Endometrium (tissue), 2 donors: ENCODE results near the gene PDK1.
"Not testable (repeated sequence)": the region's sequence is repeated elsewhere in the genome, so short reads cannot be mapped to it uniquely, and the experiment has no call there.

Experiments
- FAIRE-seq: peaks from 2 replicates; lab custom pipeline; 2012; peaks lifted over from hg19 to GRCh38; lab: Jason Lieb, UNC
- donor health status: control.
- donor health status: control.

PDK1 gene

GRCh38 chr2:172552547-172553291 lies 3.2 kb upstream of the PDK1 start:
- FAIRE-seq, result no peak

GRCh38 chr2:172554352-172555271 lies 1.3 kb upstream of the PDK1 start:
- no peak for FAIRE-seq

GRCh38 chr2:172555272-172555521 lies 693 bp upstream of the PDK1 start:
- FAIRE-seq, result no peak

- no peak for FAIRE-seq
Measured at GRCh38 chr2:172556284-172557033, 569 bp downstream of the PDK1 start.

GRCh38 chr2:172558372-172558771 lies 2.5 kb downstream of the PDK1 start:
- FAIRE-seq, result no peak

- no peak for FAIRE-seq
Measured at GRCh38 chr2:172560721-172561120, 4.8 kb downstream of the PDK1 start.

GRCh38 chr2:172561270-172561669 lies 5.4 kb downstream of the PDK1 start:
- FAIRE-seq, result no peak

- no peak for FAIRE-seq
Measured at GRCh38 chr2:172562298-172562697, 6.4 kb downstream of the PDK1 start.

GRCh38 chr2:172564376-172564775 lies 8.5 kb downstream of the PDK1 start:
- no peak for FAIRE-seq

- no peak for FAIRE-seq
Measured at GRCh38 chr2:172571245-172571644, 15.4 kb downstream of the PDK1 start.

GRCh38 chr2:172572981-172573380 lies 17.1 kb downstream of the PDK1 start:
- no peak for FAIRE-seq

GRCh38 chr2:172574965-172575364 lies 19.1 kb downstream of the PDK1 start:
- FAIRE-seq, result no peak

GRCh38 chr2:172578054-172578453 lies 22.2 kb downstream of the PDK1 start:
- no peak for FAIRE-seq

- no peak for FAIRE-seq
Measured at GRCh38 chr2:172578860-172579512, 23.1 kb downstream of the PDK1 start.

- no peak for FAIRE-seq
Measured at GRCh38 chr2:172580544-172580943, 24.7 kb downstream of the PDK1 start.

GRCh38 chr2:172582656-172583055 lies 26.8 kb downstream of the PDK1 start:
- FAIRE-seq, result no peak

- no peak for FAIRE-seq
Measured at GRCh38 chr2:172586245-172586891, 30.5 kb downstream of the PDK1 start.

- FAIRE-seq, result not testable (repeated sequence)
Measured at GRCh38 chr2:172587231-172587630, 31.3 kb downstream of the PDK1 start.

GRCh38 chr2:172588931-172589330 lies 33.0 kb downstream of the PDK1 start:
- FAIRE-seq, result no peak

- FAIRE-seq, result not testable (repeated sequence)
Measured at GRCh38 chr2:172591386-172591785, 35.5 kb downstream of the PDK1 start.

- FAIRE-seq, result not testable (repeated sequence)
Measured at GRCh38 chr2:172592190-172592589, 36.3 kb downstream of the PDK1 start.

GRCh38 chr2:172596776-172597175 lies 40.9 kb downstream of the PDK1 start:
- FAIRE-seq, result no peak
